ENCODE measurements around the gene PHC2.
A peak's percentile ranks its signal among the peaks of the same experiment; 100 is the strongest.

Gene PHC2

GRCh38 chr1:33465316-33465715 is 34.4 kb upstream of the PHC2 start:
- no peak overlapping the region for H3K9ac ChIP-seq (ENCODE audit: low read length)
- no peak overlapping the region for H2AK5ac ChIP-seq (ENCODE audit: low read length)
- H2BK5ac ChIP-seq (ENCODE audit: low read length) = no peak overlapping the region
- no peaks in the 10 kb centered on the region for H3K79me1 ChIP-seq (ENCODE audit: low read length)
- H3K18ac ChIP-seq (ENCODE audit: low read length) = no peak overlapping the region
- H4K8ac ChIP-seq (ENCODE audit: low read depth, low read length) = no peak overlapping the region
- DNase-seq = no peak
- H3K36me3 ChIP-seq (ENCODE audit: control insufficient read depth, insufficient read depth, low read length) = no peaks in the 10 kb centered on the region
- no peak overlapping the region for H3K56ac ChIP-seq (ENCODE audit: low read length)
- no peaks in the 10 kb centered on the region for H3K79me2 ChIP-seq (ENCODE audit: control insufficient read depth, insufficient read depth, low read length)
- H3K4ac ChIP-seq (ENCODE audit: low read depth, low read length) = no peak overlapping the region
- WGBS (ENCODE audit: extremely low coverage, insufficient coverage, low lambda C conversion rate) = no CpG with 5 or more reads among the region's 2 CpGs
- no peak overlapping the region for H3K23ac ChIP-seq (ENCODE audit: low read length)
- no peak overlapping the region for H3K4me3 ChIP-seq (ENCODE audit: low read length)
- H4K5ac ChIP-seq (ENCODE audit: low read length) = no peak overlapping the region
- no peak overlapping the region for H2BK15ac ChIP-seq (replicated peaks; ENCODE audit: low read depth)
- no peaks in the 10 kb centered on the region for H3K27me3 ChIP-seq (ENCODE audit: insufficient read depth, low read length, poor library complexity)
- H3K4me1 ChIP-seq (ENCODE audit: control insufficient read depth, low read depth, low read length) = no peaks in the 10 kb centered on the region
- no peak overlapping the region for H2BK120ac ChIP-seq (ENCODE audit: low read depth, low read length)
- no peak overlapping the region for H3K27ac ChIP-seq (ENCODE audit: low read depth, low read length)
- no peak overlapping the region for H3K4me2 ChIP-seq (ENCODE audit: low read length)

GRCh38 chr1:33464552-33464951 is 33.7 kb upstream of the PHC2 start:
- no CpG with 5 or more reads among the region's 3 CpGs for WGBS (ENCODE audit: extremely low coverage, insufficient coverage, low lambda C conversion rate)
- no peak overlapping the region for H3K27ac ChIP-seq (ENCODE audit: low read depth, low read length)
- DNase-seq = no peak
- no peak overlapping the region for H2BK120ac ChIP-seq (ENCODE audit: low read depth, low read length)
- no peak overlapping the region for H3K56ac ChIP-seq (ENCODE audit: low read length)
- no peak overlapping the region for H3K4ac ChIP-seq (ENCODE audit: low read depth, low read length)
- no peaks in the 10 kb centered on the region for H3K4me1 ChIP-seq (ENCODE audit: control insufficient read depth, low read depth, low read length)
- no peak overlapping the region for H3K18ac ChIP-seq (ENCODE audit: low read length)
- no peaks in the 10 kb centered on the region for H3K79me1 ChIP-seq (ENCODE audit: low read length)
- no peak overlapping the region for H3K4me2 ChIP-seq (ENCODE audit: low read length)
- no peaks in the 10 kb centered on the region for H3K79me2 ChIP-seq (ENCODE audit: control insufficient read depth, insufficient read depth, low read length)
- no peak overlapping the region for H3K23ac ChIP-seq (ENCODE audit: low read length)
- H2BK5ac ChIP-seq (ENCODE audit: low read length) = no peak overlapping the region
- no peak overlapping the region for H3K4me3 ChIP-seq (ENCODE audit: low read length)
- H4K5ac ChIP-seq (ENCODE audit: low read length) = no peak overlapping the region
- H3K9ac ChIP-seq (ENCODE audit: low read length) = no peak overlapping the region
- H2AK5ac ChIP-seq (ENCODE audit: low read length) = no peak overlapping the region
- H4K8ac ChIP-seq (ENCODE audit: low read depth, low read length) = no peak overlapping the region
- no peak overlapping the region for H2BK15ac ChIP-seq (replicated peaks; ENCODE audit: low read depth)
- H3K36me3 ChIP-seq (ENCODE audit: control insufficient read depth, insufficient read depth, low read length) = no peaks in the 10 kb centered on the region
- H3K27me3 ChIP-seq (ENCODE audit: insufficient read depth, low read length, poor library complexity) = no peaks in the 10 kb centered on the region

- no peak overlapping the region for H3K9ac ChIP-seq (ENCODE audit: low read length)
- no peak overlapping the region for H2BK5ac ChIP-seq (ENCODE audit: low read length)
- no peak overlapping the region for H3K4ac ChIP-seq (ENCODE audit: low read depth, low read length)
- H3K27ac ChIP-seq (ENCODE audit: low read depth, low read length) = no peak overlapping the region
- no peak overlapping the region for H3K18ac ChIP-seq (ENCODE audit: low read length)
- no peak overlapping the region for H4K8ac ChIP-seq (ENCODE audit: low read depth, low read length)
- no peak for DNase-seq
- no peaks in the 10 kb centered on the region for H3K4me1 ChIP-seq (ENCODE audit: control insufficient read depth, low read depth, low read length)
- H3K79me1 ChIP-seq (ENCODE audit: low read length) = no peaks in the 10 kb centered on the region
- H4K5ac ChIP-seq (ENCODE audit: low read length) = no peak overlapping the region
- H3K36me3 ChIP-seq (ENCODE audit: control insufficient read depth, insufficient read depth, low read length) = no peaks in the 10 kb centered on the region
- no peaks in the 10 kb centered on the region for H3K79me2 ChIP-seq (ENCODE audit: control insufficient read depth, insufficient read depth, low read length)
- no peak overlapping the region for H3K4me3 ChIP-seq (ENCODE audit: low read length)
- H3K23ac ChIP-seq (ENCODE audit: low read length) = no peak overlapping the region
- WGBS (ENCODE audit: extremely low coverage, insufficient coverage, low lambda C conversion rate) = no CpG with 5 or more reads among the region's 8 CpGs
- no peak overlapping the region for H3K56ac ChIP-seq (ENCODE audit: low read length)
- H2BK120ac ChIP-seq (ENCODE audit: low read depth, low read length) = no peak overlapping the region
- H2BK15ac ChIP-seq (replicated peaks; ENCODE audit: low read depth) = no peak overlapping the region
- H3K27me3 ChIP-seq (ENCODE audit: insufficient read depth, low read length, poor library complexity) = no peaks in the 10 kb centered on the region
- H2AK5ac ChIP-seq (ENCODE audit: low read length) = no peak overlapping the region
- H3K4me2 ChIP-seq (ENCODE audit: low read length) = no peak overlapping the region
Measured at GRCh38 chr1:33462405-33463164, 31.7 kb upstream of the PHC2 start.

- Histone ChIP-seq H3K4me2 (ENCODE audit: low read length) (no peak overlapping the region), H3K79me2 (ENCODE audit: control insufficient read depth, insufficient read depth, low read length) (no peaks in the 10 kb centered on the region), H2BK5ac (ENCODE audit: low read length) (no peak overlapping the region), H3K18ac (ENCODE audit: low read length) (no peak overlapping the region), H3K4me1 (ENCODE audit: control insufficient read depth, low read depth, low read length) (no peaks in the 10 kb centered on the region), H3K56ac (ENCODE audit: low read length) (no peak overlapping the region), H3K27me3 (ENCODE audit: insufficient read depth, low read length, poor library complexity) (no peaks in the 10 kb centered on the region), H4K8ac (ENCODE audit: low read depth, low read length) (no peak overlapping the region), H3K9ac (ENCODE audit: low read length) (no peak overlapping the region), H3K27ac (ENCODE audit: low read depth, low read length) (no peak overlapping the region), H3K4me3 (ENCODE audit: low read length) (no peak overlapping the region), H3K23ac (ENCODE audit: low read length) (no peak overlapping the region), H2AK5ac (ENCODE audit: low read length) (no peak overlapping the region), H3K4ac (ENCODE audit: low read depth, low read length) (no peak overlapping the region), H3K79me1 (ENCODE audit: low read length) (no peaks in the 10 kb centered on the region), H2BK120ac (ENCODE audit: low read depth, low read length) (no peak overlapping the region), H4K5ac (ENCODE audit: low read length) (no peak overlapping the region), H2BK15ac (replicated peaks; ENCODE audit: low read depth) (no peak overlapping the region), H3K36me3 (ENCODE audit: control insufficient read depth, insufficient read depth, low read length) (no peaks in the 10 kb centered on the region)
- no peak for DNase-seq
- no CpG with 5 or more reads among the region's 4 CpGs for WGBS (ENCODE audit: extremely low coverage, insufficient coverage, low lambda C conversion rate)
Measured at GRCh38 chr1:33460947-33461629, 30.2 kb upstream of the PHC2 start.

GRCh38 chr1:33460144-33460543 is 29.2 kb upstream of the PHC2 start:
- Histone ChIP-seq H2BK5ac (ENCODE audit: low read length) (no peak overlapping the region), H4K8ac (ENCODE audit: low read depth, low read length) (no peak overlapping the region), H2BK120ac (ENCODE audit: low read depth, low read length) (no peak overlapping the region), H4K5ac (ENCODE audit: low read length) (no peak overlapping the region), H3K9ac (ENCODE audit: low read length) (no peak overlapping the region), H3K27ac (ENCODE audit: low read depth, low read length) (no peak overlapping the region), H3K23ac (ENCODE audit: low read length) (no peak overlapping the region), H3K4me2 (ENCODE audit: low read length) (no peak overlapping the region), H3K4me3 (ENCODE audit: low read length) (no peak overlapping the region), H3K36me3 (ENCODE audit: control insufficient read depth, insufficient read depth, low read length) (no peaks in the 10 kb centered on the region), H2AK5ac (ENCODE audit: low read length) (no peak overlapping the region), H3K56ac (ENCODE audit: low read length) (no peak overlapping the region), H3K4me1 (ENCODE audit: control insufficient read depth, low read depth, low read length) (no peaks in the 10 kb centered on the region), H3K79me2 (ENCODE audit: control insufficient read depth, insufficient read depth, low read length) (no peaks in the 10 kb centered on the region), H3K4ac (ENCODE audit: low read depth, low read length) (no peak overlapping the region), H3K27me3 (ENCODE audit: insufficient read depth, low read length, poor library complexity) (no peaks in the 10 kb centered on the region), H3K18ac (ENCODE audit: low read length) (no peak overlapping the region), H2BK15ac (replicated peaks; ENCODE audit: low read depth) (no peak overlapping the region), H3K79me1 (ENCODE audit: low read length) (no peaks in the 10 kb centered on the region)
- peak; percentile 29 for DNase-seq
- no CpG with 5 or more reads among the region's 3 CpGs for WGBS (ENCODE audit: extremely low coverage, insufficient coverage, low lambda C conversion rate)
